Astrocyte (in vitro differentiated cells and primary cell): ENCODE data around the gene ARRB1.

ENCODE experiments used
- EZH2 ChIP-seq: IDR thresholded peaks from 2 replicates; pipeline ENCODE4 v1.6.1; 2012; ENCODE audit warnings: mild to moderate bottlenecking, low read length, inconsistent platforms; ENCODE audit not compliant: insufficient read depth
- TF ChIP-seq, protein P1 (sequence below): IDR thresholded peaks from 2 replicates; pipeline ENCODE4 v1.5.1; 2011; ENCODE audit warnings: low read depth, mild to moderate bottlenecking, inconsistent platforms, low read length, moderate library complexity; ENCODE audit not compliant: insufficient read depth

DNA sequence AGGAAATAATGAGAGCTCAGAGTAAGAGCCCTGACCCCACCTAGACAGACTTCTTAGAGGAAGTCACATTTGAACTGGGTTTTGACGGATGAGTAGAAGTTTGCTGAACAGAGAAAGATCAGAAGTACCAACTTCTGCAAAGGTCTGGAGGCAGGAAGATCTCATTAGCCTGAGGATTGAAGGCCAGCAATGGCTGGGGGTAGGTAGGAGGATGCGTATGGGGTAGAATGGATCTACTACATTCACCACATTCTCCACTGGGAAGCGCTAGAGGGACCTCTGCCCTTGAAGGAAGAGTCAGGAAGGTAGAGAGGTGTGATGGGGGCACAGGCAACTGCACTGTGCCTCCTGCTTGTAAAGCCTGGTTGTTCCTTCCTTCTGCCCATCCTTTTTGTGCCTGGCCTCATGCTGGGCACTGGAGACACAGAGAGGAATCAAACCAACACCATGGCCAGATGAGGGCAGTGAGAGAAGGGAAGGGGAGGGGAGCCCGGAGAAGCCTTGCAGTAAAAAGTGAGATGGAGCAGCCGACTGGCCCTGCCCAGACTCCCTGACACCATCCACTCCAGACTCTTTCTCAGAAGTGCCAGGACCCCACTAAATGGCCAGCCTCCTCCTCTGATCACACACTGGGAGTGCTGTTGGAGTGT, 106.0 kb downstream of the ARRB1 start:
- TF ChIP-seq, protein P1, sequence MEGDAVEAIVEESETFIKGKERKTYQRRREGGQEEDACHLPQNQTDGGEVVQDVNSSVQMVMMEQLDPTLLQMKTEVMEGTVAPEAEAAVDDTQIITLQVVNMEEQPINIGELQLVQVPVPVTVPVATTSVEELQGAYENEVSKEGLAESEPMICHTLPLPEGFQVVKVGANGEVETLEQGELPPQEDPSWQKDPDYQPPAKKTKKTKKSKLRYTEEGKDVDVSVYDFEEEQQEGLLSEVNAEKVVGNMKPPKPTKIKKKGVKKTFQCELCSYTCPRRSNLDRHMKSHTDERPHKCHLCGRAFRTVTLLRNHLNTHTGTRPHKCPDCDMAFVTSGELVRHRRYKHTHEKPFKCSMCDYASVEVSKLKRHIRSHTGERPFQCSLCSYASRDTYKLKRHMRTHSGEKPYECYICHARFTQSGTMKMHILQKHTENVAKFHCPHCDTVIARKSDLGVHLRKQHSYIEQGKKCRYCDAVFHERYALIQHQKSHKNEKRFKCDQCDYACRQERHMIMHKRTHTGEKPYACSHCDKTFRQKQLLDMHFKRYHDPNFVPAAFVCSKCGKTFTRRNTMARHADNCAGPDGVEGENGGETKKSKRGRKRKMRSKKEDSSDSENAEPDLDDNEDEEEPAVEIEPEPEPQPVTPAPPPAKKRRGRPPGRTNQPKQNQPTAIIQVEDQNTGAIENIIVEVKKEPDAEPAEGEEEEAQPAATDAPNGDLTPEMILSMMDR: no peak
- TF ChIP-seq EZH2: no peak
